ENCODE data around the gene DAP.

- no peak for TF ChIP-seq OVOL2 (CRISPR knock-in tag; IDR thresholded peaks at IDR 0.05; ENCODE audit: borderline replicate concordance)
- TF ChIP-seq NR1H2 (CRISPR knock-in tag; IDR thresholded peaks at IDR 0.05) = no peak
- no peak for TF ChIP-seq ATF3 (CRISPR knock-in tag; conservative IDR thresholded peaks at IDR 0.05)
- no peak for TF ChIP-seq NFYB (CRISPR knock-in tag; conservative IDR thresholded peaks at IDR 0.05; ENCODE audit: low read depth)
- no peak for TF ChIP-seq TEAD1 (CRISPR knock-in tag; IDR thresholded peaks at IDR 0.05)
- no peak for TF ChIP-seq PRDM15 (CRISPR knock-in tag; IDR thresholded peaks at IDR 0.05)
- no peak for TF ChIP-seq IRF2 (CRISPR knock-in tag; IDR thresholded peaks at IDR 0.05; ENCODE audit: borderline replicate concordance, low read depth)
- no peak for TF ChIP-seq GABPB1 (CRISPR knock-in tag; IDR thresholded peaks at IDR 0.05)
- no peak for TF ChIP-seq NR2C2 (CRISPR knock-in tag; IDR thresholded peaks at IDR 0.05)
- no peak for TF ChIP-seq FOXP4 (CRISPR knock-in tag; IDR thresholded peaks at IDR 0.05)
- TF ChIP-seq ZNF281 (CRISPR knock-in tag; IDR thresholded peaks at IDR 0.05) = no peak
Observed at GRCh38 chr5:10740384-10740783, 20.6 kb downstream of the DAP start.
